Measurements from ENCODE around the gene HS1BP3. TPM values are rescaled to one million over a fixed set of nuclear protein-coding genes. Genes with fewer than 3 reads are reported as not detected.

HS1BP3 gene
- total RNA-seq, 1 donor from 2014 or later, result 10.0 TPM

GRCh38 chr2:20619624-20620024, 31.3 kb downstream of the HS1BP3 start:
- Histone ChIP-seq H4K20me1 (ENCODE audit: low read depth) (peaks cover 11% of the 10 kb centered on the region), H3K27ac (no peak overlapping the region), H3K79me2 (ENCODE audit: low read depth) (no peaks in the 10 kb centered on the region), H3K36me3 (no peaks in the 10 kb centered on the region), H3K9me3 (ENCODE audit: low read depth) (no peaks in the 10 kb centered on the region), H3K9ac (no peak overlapping the region), H3F3A (ENCODE audit: low read depth) (peaks cover 4% of the 10 kb centered on the region), H3K4me1 (peaks cover 31% of the 10 kb centered on the region), H3K27me3 (no peaks in the 10 kb centered on the region), H2AFZ (replicated peaks) (no peak overlapping the region), H3K4me3 (no peak overlapping the region), H3K4me2 (no peak overlapping the region)
- no peak for TF ChIP-seq EZH2 (IDR thresholded peaks at IDR 0.05)
- TF ChIP-seq CTCF (IDR thresholded peaks at IDR 0.05), result no peak
- no peak for TF ChIP-seq EZH2phosphoT487 (IDR thresholded peaks at IDR 0.05)
- Mint-ChIP-seq H3K9me3 (no peaks in the 10 kb centered on the region), H3K27ac (peak overlapping the region; percentile 85), H3K4me1 (peaks cover 67% of the 10 kb centered on the region), H3K36me3 (peaks cover 9% of the 10 kb centered on the region), H3K27me3 (ENCODE audit: insufficient read depth, low read depth) (peaks cover 4% of the 10 kb centered on the region), H3K4me3 (no peak overlapping the region)
- no peak for DNase-seq (ENCODE audit: low spot score)

DNA sequence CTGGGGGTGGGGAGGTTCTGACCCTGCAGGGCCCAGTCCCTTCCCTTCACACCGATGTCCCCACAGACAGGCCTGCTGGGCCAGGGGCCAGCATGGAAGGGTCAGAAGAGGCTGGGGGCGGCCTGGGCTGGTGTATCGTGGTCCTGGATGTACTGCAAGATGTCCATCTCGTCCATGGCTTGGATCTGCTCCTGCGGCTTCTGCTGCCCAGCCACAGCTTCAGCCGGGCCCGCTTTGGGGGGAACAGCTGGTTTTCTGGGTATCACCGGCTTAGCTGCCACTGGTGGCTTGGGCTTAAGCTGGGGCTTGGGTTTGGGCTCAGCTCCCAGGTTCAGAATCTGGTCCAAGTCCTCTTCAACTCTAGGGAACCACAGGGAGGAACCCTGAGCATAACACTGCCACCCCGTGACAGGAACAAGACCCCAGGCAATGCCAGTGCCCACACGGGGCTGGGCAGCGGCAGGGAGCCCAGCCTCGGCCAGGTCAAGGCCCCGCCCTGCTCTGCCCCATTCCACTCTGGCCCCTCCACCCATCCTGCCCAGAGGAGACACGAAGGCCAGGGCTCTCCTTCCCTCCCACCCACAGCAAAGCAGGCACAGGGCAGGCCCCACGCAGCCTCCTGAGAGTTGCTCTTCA, 31.9 kb downstream of the HS1BP3 start:
- no peak overlapping the region for H3K4me3 ChIP-seq
- no peaks in the 10 kb centered on the region for H3K9me3 ChIP-seq (ENCODE audit: low read depth)
- Mint-ChIP-seq H3K9me3 (no peaks in the 10 kb centered on the region), H3K27me3 (ENCODE audit: insufficient read depth, low read depth) (peaks cover 2% of the 10 kb centered on the region), H3K27ac (peak overlapping the region; percentile 85), H3K36me3 (peaks cover 9% of the 10 kb centered on the region), H3K4me3 (no peak overlapping the region), H3K4me1 (peaks cover 73% of the 10 kb centered on the region)
- no peaks in the 10 kb centered on the region for H3K36me3 ChIP-seq
- H4K20me1 ChIP-seq (ENCODE audit: low read depth), result peaks cover 11% of the 10 kb centered on the region
- H3K9ac ChIP-seq, result no peak overlapping the region
- DNase-seq (ENCODE audit: low spot score), result no peak
- TF ChIP-seq EZH2 (IDR thresholded peaks at IDR 0.05) (no peak), CTCF (IDR thresholded peaks at IDR 0.05) (no peak), EZH2phosphoT487 (IDR thresholded peaks at IDR 0.05) (no peak)
- H2AFZ ChIP-seq (replicated peaks), result no peak overlapping the region
- H3K79me2 ChIP-seq (ENCODE audit: low read depth), result no peaks in the 10 kb centered on the region
- H3K4me2 ChIP-seq, result no peak overlapping the region
- H3F3A ChIP-seq (ENCODE audit: low read depth), result peaks cover 11% of the 10 kb centered on the region
- no peak overlapping the region for H3K27ac ChIP-seq
- H3K27me3 ChIP-seq, result no peaks in the 10 kb centered on the region
- H3K4me1 ChIP-seq, result peaks cover 38% of the 10 kb centered on the region

DNA sequence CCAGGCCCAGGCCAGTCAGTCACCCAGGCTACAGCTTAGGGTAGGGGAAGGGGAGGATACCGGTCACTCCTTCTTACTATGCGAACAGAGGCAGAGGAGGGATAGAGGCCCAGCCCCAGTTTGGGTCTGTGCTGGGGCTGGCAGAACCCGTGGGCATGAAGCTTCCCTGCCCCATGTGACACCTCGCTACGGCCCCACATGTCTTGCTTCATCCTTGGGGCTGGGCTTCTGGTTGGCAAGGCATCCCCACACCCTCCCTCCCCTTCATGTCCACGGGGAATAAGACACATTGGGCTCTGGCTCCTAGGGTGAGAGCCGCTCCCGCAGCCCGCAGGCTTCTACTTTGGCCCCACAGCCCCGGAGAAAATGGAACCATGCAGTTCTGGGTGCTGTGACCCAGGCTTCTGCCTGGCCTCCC, 32.4 kb downstream of the HS1BP3 start:
- Mint-ChIP-seq H3K9me3 (no peaks in the 10 kb centered on the region), H3K36me3 (peaks cover 9% of the 10 kb centered on the region), H3K4me1 (peaks cover 78% of the 10 kb centered on the region), H3K4me3 (no peak overlapping the region), H3K27ac (no peak overlapping the region), H3K27me3 (ENCODE audit: insufficient read depth, low read depth) (peaks cover 2% of the 10 kb centered on the region)
- no peak overlapping the region for H3K4me3 ChIP-seq
- H3K36me3 ChIP-seq, result no peaks in the 10 kb centered on the region
- no peaks in the 10 kb centered on the region for H3K79me2 ChIP-seq (ENCODE audit: low read depth)
- H3K4me2 ChIP-seq, result no peak overlapping the region
- H3K9ac ChIP-seq, result no peak overlapping the region
- TF ChIP-seq EZH2phosphoT487 (IDR thresholded peaks at IDR 0.05) (no peak), EZH2 (IDR thresholded peaks at IDR 0.05) (no peak), CTCF (IDR thresholded peaks at IDR 0.05) (no peak)
- no peaks in the 10 kb centered on the region for H3K27me3 ChIP-seq
- DNase-seq (ENCODE audit: low spot score), result no peak
- H3K4me1 ChIP-seq, result peaks cover 43% of the 10 kb centered on the region
- no peak overlapping the region for H2AFZ ChIP-seq (replicated peaks)
- no peak overlapping the region for H3K27ac ChIP-seq
- peaks cover 11% of the 10 kb centered on the region for H4K20me1 ChIP-seq (ENCODE audit: low read depth)
- H3F3A ChIP-seq (ENCODE audit: low read depth), result peaks cover 16% of the 10 kb centered on the region
- H3K9me3 ChIP-seq (ENCODE audit: low read depth), result no peaks in the 10 kb centered on the region

All from neural progenitor cell (in vitro differentiated cells).